Stimulated activated CD8-positive, alpha-beta memory T cell treated with anti-CD3 and anti-CD28 coated beads, Interleukin-15, amount 100 ng/mL, for 4 hours (primary cell): ENCODE results near the gene AQP7.
"Not testable (repeated sequence)": the region's sequence is repeated elsewhere in the genome, so short reads cannot be mapped to it uniquely, and the experiment has no call there.

Source experiments
- DNase-seq, 2 donors: peaks; one replicate each; pipeline ENCODE4 v3.0.0-alpha.2; 2020; ENCODE audit warnings: low read depth in 2 of 2

AQP7 gene

DNA sequence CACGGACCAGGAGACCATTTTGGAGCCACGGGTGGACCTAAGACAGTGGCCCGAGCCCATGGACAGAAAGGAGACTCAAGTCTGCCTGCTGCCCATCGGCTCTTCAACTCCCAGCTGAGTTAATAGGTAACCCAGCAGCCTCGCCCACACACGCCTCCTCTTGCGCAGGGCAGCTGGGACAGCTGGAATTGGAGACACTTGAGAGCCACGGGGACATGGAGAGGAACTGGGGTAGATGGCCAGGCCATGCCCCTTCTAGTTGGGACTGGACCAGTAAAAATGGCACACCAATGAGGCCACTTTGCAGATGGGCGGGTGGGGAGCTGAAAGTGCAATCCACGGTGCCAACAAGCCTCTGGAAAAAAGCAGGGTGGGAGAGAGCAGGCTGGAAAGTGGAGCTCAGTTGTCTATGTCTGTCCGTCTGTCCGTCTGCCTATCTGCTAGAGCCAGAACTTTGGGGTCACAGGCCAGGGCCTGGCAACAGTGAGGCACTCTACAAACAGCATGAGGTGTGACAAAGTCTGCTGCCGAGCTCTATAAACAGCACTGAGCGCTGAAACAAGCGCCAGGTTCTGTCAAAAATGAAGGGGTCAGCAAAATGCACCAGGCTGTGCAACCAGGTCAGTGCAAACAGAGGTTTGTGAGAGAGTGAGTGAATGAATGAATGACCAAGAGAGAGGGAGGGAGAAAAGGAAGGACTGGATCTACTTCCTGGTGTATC is 7.0 kb downstream of the AQP7 start:
- DNase-seq: not testable (repeated sequence)

DNA sequence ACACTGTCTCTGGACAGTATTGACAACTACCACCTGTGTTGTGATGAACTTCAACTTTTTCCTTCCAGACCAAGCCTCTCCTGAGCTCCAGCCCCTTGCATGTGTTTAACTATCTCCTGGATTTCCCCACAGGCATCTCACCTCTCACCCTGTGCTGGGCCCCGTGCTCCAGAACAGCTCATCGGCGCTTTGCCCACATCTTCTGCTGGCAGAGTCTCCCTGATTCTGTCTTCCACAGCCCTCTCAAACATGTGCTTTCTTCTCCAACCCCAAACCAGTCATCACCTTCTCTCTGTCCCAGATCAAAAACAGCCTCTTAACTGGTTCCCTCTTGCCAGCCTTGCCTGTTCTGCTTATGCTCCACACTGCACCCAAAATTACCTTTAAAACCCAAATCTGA is 8.4 kb downstream of the AQP7 start:
- not testable (repeated sequence) for DNase-seq

DNA sequence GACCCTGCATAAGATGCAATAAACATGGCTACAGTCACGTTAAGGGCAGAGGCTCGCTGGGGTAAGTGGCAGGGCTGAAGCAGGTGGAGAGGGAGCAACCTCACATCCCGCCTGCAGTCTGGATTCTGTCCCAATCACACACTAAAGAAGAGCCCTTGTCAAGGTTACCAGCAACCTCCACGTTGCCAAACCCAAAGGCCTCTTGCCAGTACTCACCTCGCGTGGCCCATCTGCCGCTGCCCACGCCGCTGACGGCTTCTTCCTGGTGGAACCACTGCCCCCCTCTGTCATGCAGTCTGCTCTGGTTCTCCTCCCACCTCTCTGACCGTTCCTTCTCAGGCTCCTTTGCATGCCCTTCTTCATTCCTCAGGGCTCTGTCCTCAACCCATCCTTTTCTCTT is 8.8 kb downstream of the AQP7 start:
- DNase-seq: no peak

DNA sequence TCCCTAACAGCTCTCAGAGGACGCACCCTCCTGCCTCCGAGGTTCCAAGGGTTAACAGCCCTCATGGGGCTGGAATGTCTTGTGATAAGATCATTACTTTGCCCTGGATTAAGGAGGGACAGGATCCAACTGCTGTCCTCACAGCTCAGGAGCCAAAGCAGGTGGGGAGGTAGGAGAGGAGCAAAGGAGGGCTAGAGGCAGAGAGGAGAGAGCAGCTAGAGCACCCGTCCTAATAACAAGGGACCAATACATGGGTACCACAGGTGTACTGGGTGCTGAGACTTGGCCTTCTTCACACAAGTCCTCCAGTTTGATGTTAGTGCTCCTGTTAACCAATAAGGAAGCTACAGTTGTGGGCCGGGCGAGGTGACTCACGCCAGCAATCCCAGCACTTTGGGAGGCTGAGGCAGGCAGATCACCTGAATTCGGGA is 9.8 kb downstream of the AQP7 start:
- DNase-seq: not testable (repeated sequence)

DNA sequence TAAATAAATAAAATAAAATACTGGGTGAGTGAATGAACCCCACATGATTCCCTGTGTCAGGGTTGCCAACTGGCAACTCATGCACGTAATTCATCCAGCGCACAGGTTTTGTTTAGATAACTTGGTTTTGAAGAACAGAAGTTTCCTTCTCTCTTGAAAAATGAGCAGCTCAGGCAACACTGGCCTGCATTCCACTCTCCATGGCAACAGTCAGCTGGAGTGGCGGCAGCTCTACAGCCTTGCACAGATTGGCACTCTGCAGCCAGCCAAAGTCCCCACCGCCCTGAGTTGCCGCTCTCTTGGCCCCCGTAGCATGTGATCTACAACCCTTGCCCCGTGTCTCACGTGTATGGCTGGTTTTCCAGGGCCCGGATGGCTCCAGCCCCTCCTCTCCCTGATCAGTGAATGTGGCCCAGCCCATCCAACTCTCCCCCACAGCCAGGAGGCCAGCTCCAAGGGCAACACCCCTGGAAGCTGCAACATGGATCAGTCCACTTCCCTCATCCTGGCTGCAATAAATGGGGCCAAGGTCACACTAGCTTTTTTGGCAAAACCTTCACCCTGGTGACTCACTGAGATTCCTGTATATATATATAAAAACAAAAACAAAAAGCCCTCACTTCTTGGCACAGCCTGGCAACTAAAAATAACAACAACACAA is 11.1 kb downstream of the AQP7 start:
- DNase-seq: not testable (repeated sequence)

DNA sequence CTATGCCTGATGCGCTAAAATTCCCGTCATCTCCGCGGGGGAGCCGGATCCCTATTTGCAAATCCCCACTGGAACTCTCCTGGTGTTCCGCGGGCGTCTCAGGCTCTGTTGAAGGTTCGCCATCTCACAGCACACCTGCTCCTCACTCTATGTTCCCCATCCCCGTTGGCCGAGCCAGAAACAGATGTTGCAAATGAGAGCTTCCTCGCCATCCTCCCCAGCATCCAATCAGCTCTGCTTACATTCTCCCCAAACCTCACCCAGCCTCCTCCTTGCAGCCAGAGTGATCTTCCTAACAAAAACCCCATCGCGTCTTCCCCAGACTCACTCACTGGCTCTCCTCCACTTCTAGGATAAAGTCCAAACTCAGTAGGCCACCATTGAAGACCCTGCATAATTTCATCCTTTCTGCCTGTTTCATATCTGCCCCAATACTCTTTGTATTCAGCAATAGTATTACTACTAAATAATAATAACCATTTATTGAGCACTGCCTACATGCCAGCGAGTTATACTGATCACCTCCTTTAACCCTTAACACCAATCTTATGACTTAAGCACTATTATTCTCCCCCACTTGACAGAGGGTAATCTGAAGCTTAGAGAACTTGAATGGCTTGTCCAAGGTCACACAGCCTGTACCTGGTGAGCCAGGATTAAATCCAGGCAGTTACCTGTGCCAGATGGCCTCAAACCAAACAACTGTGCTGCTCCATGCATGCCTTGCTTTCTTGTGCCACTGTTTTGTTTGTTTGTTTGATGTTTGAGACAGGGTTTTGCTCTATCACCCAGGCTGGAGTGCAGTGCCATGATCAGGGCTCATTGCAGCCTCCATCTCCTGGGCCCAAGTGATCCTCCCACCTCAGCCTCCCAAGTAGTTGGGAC is 14.0 kb downstream of the AQP7 start:
- DNase-seq: no peak

DNA sequence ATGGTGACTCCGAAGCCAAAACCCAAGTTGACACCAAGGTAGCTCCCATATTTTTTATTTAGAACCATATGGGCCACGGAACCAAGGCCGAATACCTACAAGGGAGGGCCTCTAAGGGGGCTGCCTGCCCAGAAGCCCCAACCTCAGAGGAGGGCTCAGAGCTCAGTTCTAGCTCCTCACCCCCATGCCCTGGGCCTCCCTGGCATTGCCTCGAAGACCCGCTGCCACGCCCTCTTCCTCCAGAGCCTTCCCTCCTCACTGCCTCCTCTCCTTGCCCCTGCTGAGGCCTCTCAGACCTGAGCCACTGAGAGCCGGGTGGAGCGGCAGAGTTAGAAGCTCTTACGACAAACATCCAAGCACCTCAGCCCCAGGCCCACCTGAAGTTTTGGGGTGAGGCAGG is 15.4 kb downstream of the AQP7 start:
- DNase-seq: not testable (repeated sequence)

- not testable (repeated sequence) for DNase-seq
Measured at GRCh38 chr9:33386641-33386996, 15.7 kb downstream of the AQP7 start.

DNA sequence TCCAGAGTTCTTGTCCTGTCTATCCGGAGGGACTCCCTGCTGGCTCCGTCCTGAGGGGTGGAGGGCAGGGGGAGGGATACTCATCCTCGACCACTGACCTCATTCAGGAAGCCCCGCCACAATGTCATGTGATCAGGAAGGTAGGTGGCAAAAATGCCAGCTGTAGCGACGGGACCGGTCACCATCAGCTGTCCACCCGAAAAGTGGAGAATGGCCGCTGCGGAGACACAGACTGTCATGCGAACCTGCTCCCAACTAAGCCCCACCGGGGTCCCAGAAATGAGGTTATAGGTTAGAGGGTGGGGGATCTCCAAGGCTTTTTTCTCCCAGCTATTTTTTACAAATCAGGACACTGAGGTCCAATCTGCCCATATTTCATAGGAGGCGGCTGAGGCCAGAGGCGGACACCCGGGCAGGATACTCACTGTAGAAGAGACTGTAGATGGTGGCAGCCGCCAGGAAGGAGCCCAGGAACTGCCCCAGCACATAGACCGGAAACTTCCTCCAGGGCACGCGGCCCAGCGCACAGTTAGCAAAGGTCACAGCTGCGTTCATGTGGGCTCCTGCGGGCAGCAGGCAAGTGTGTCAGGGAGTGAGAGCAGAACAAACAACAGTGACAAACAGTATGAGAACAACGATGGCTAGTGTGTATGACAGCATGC is 16.3 kb downstream of the AQP7 start:
- DNase-seq: not testable (repeated sequence)

DNA sequence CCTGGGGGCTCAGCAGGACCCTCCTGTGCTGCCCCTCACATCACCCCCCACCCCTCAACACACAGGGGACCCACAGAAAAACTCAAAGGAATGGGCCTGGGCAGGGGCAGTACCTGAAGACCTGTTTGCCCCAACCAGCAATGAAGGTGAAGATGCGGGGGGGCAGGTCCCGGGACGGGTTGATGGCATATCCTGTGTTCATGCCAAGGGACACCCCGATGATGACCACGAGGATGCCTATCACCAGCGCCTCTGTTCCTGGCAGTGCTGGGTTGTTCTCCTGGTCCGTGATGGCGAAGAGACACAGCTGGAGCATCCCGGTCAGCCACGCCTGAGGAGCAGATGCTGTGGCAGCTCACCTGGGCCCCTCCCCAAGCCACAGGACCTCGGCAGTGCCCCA is 16.8 kb downstream of the AQP7 start:
- not testable (repeated sequence) for DNase-seq

- not testable (repeated sequence) for DNase-seq
Measured at GRCh38 chr9:33383396-33383795, 19.0 kb downstream of the AQP7 start.

DNA sequence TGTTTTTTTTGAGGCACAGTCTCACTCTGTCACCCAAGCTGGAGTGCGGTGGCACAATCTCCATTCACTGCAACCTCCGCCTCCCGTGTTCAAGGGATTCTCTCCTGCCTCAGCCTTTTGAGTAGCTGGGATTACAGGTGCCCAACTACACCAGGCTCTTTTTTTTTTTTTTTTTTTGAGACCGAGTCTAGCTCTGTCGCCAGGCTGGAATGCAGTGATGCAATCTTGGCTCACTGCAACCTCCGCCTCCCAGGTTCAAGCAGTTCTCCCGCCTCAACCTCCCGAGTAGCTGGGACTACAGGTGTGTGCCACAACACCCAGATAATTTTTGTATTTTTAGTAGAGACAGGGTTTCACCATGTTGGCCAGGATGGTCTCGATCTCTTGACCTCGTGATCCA is 20.0 kb downstream of the AQP7 start:
- DNase-seq: not testable (repeated sequence)

DNA sequence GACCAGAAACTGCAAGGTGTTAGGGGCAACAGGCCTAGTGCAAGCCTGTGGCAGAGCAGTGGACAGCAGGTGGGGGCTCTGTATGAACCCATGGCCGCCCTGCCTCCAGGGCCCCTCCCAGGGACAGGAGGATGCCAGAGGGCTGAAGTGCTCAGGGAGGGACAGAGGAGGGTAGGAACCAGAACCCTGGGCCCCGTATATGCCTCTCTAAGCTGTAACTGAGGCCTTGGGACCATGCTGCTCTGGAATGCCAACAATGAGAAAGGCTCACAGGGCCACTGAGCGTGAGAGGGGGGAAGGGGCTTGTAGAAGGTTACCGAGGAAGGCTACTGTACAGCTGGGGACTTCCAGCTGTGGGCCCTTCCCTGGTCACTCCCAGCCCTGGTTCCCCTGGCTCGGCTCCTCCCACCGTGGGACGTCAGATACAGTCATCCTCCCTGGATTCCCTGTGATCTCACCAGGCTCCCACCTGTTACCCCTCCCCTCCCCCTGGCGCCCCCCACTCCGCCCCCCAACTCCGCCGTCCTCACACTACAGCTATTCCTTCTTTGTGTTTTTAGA is 21.1 kb downstream of the AQP7 start:
- no peak for DNase-seq

GRCh38 chr9:33380390-33381094 is 21.8 kb downstream of the AQP7 start:
- no peak for DNase-seq

- DNase-seq: no peak
Measured at GRCh38 chr9:33379666-33380389, 22.5 kb downstream of the AQP7 start.

DNA sequence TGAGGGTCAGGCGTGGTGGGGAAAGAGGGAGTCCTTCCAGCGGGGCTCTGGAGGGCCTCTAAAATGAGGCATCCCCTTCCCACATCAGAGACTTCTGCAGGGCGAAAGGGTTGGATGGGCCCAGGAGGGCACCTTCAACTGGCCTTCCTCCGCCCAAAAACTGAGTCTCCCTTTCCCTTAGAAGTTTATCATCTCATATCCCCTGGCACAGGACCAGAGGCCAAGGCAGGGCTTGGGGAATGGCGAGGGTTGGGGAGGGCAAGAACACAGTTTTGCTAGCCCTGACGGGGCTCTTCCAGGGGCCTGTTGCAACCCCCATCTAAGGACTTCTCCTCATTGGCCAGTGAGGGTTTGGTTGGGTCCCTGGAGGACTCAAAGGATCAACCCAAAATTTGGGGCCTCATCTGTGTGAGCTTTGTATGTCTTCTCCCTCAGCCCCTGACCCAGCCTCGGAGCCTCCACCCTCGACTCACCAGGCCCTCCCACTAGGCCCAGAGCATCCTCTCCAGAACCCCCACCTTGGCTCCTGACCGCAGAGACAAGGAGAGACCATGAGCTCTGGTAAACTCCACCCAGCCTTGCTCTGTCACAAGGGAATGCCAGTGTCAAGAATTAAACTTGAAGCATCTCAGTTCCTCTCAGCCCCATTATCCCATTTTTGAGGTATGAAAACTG is 24.1 kb downstream of the AQP7 start:
- DNase-seq: no peak

DNA sequence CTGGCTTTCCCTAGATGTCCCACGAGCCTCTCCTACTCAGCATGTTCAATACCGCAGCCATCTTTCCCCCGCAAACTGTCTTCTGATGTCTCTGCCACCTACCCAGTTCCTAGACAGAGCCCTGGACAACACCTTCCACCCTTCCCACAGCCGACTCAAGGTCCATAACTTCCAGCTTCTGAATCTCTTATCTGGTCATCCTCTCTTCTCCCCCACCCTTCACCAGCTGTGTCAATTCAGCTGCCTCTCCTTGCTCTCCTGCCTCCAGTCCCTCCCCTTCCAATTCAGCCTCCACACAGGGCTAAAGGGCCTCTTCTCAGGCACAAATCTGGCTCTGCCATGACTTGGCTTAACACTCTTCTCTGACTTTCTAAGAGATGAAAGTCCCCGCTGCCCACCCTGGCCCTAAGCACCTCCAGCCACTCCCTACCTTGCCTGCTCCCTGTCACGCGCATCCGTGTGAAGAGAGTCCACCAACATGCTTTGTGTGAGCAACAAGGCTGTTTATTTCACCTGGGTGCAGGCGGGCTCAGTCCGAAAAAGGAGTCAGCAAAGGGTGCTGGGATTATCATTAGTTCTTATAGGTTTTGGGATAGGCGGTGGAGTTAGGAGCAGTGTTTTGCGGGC is 25.2 kb downstream of the AQP7 start:
- DNase-seq: no peak

DNA sequence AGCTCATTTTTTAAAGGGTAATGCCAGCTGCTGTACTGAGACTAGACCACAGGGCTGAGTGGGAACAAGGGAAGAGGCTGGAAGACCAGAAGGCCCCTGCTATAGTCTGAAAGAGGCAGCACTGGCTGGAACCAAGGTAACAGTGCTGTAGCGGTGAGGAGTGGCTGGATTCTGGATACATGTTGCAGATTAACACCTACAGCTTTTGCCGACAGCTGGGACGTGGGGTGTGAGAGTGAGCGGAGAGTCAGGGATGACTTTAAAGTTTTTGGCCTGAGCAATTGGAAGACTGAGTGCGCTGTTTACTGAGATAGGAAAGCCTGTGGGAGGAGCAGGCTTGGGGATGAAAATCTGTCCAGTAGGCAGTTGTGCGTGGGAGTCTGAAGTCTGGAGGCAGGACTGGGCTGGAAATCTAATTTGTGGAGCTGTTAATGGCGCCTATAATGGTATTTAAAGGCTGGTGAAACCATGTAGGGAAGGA is 26.5 kb downstream of the AQP7 start:
- DNase-seq: no peak

- no peak for DNase-seq
Measured at GRCh38 chr9:33375238-33375840, 27.0 kb downstream of the AQP7 start.
